Measurements from ENCODE around the gene HIP1. TPM values are rescaled to one million over a fixed set of nuclear protein-coding genes. Genes with fewer than 3 reads are reported as not detected.

Gene HIP1
- total RNA-seq, 4 donors from 2014 or later = 12.6 to 43.3 (median 31.1) TPM

GRCh38 chr7:75727881-75728593, 10.7 kb downstream of the HIP1 start:
- TF ChIP-seq, protein P1, sequence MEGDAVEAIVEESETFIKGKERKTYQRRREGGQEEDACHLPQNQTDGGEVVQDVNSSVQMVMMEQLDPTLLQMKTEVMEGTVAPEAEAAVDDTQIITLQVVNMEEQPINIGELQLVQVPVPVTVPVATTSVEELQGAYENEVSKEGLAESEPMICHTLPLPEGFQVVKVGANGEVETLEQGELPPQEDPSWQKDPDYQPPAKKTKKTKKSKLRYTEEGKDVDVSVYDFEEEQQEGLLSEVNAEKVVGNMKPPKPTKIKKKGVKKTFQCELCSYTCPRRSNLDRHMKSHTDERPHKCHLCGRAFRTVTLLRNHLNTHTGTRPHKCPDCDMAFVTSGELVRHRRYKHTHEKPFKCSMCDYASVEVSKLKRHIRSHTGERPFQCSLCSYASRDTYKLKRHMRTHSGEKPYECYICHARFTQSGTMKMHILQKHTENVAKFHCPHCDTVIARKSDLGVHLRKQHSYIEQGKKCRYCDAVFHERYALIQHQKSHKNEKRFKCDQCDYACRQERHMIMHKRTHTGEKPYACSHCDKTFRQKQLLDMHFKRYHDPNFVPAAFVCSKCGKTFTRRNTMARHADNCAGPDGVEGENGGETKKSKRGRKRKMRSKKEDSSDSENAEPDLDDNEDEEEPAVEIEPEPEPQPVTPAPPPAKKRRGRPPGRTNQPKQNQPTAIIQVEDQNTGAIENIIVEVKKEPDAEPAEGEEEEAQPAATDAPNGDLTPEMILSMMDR (IDR thresholded peaks at IDR 0.05; ENCODE audit: low read depth) = no peak

GRCh38 chr7:75725306-75725705, 13.4 kb downstream of the HIP1 start:
- TF ChIP-seq, protein P1 (IDR thresholded peaks at IDR 0.05; ENCODE audit: low read depth) = no peak

GRCh38 chr7:75723444-75723843, 15.3 kb downstream of the HIP1 start:
- TF ChIP-seq, protein P1 (IDR thresholded peaks at IDR 0.05; ENCODE audit: low read depth) = no peak

- TF ChIP-seq, protein P1 (IDR thresholded peaks at IDR 0.05; ENCODE audit: low read depth) = no peak
Measured at GRCh38 chr7:75722373-75722772, 16.4 kb downstream of the HIP1 start.

GRCh38 chr7:75721426-75721825, 17.3 kb downstream of the HIP1 start:
- TF ChIP-seq, protein P1 (IDR thresholded peaks at IDR 0.05; ENCODE audit: low read depth) = no peak

DNA sequence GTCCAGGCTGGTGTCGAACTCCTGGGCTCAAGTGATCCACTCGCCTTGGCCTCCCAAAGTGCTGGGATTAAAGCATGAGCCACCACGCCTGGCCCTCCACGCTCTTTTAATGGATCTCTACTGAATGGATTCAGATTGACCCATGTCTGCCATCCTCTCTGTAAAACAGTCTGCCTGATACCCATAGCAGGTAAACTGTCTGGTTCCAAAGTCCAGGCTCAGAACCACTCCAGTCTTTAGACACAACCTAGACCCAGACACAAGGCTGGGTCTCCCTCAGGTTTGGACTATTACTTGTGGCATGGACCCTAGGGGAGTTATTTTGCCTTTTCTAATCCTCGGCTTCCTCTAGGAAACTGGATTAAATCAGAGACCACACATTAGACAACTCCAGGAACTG, 19.1 kb downstream of the HIP1 start:
- TF ChIP-seq, protein P1 (IDR thresholded peaks at IDR 0.05; ENCODE audit: low read depth) = no peak

- TF ChIP-seq, protein P1 (IDR thresholded peaks at IDR 0.05; ENCODE audit: low read depth) = no peak
Measured at GRCh38 chr7:75718390-75719031, 20.2 kb downstream of the HIP1 start.
